DND-41 (cell line): ENCODE measurements around the gene MIP.
"Not testable (repeated sequence)": the region's sequence is repeated elsewhere in the genome, so short reads cannot be mapped to it uniquely, and the experiment has no call there.

Experiments
- ATAC-seq: fragments of 200-7000 bp; cut with Tn5 transposase; 3 replicates; pipeline ENCODE4 v1.9.1; 2021; ENCODE audit warnings: low read depth; ENCODE audit not compliant: insufficient read depth
- DNase-seq: peaks from one replicate; pipeline ENCODE4 v3.0.0-alpha.2; 2020
- H2AFZ ChIP-seq: 2 replicates; pipeline ENCODE4 v1.6.0; 2012; ENCODE audit warnings: low read depth, low read length
- H3K27ac ChIP-seq: 2 replicates; pipeline ENCODE4 v1.5.1; 2012; ENCODE audit warnings: low read length, inconsistent platforms
- H3K27me3 ChIP-seq: fragments of 200-600 bp; sonication (generic); 2 replicates; pipeline ENCODE4 v1.6.0; 2012; ENCODE audit warnings: low read length, mild to moderate bottlenecking, inconsistent platforms; ENCODE audit not compliant: insufficient read depth, poor library complexity
- H3K36me3 ChIP-seq: 2 replicates; pipeline ENCODE4 v1.5.1; 2012; ENCODE audit warnings: low read length, inconsistent platforms; ENCODE audit not compliant: insufficient read depth
- H3K4me1 ChIP-seq: 2 replicates; pipeline ENCODE4 v1.5.1; 2012; ENCODE audit warnings: mild to moderate bottlenecking, low read length; ENCODE audit not compliant: insufficient read depth
- H3K4me2 ChIP-seq: 2 replicates; pipeline ENCODE4 v1.6.0; 2012; ENCODE audit warnings: mild to moderate bottlenecking, moderate library complexity, low read length, inconsistent platforms; ENCODE audit not compliant: insufficient read depth
- H3K4me3 ChIP-seq, 2 experiments: fragments of 200-600 bp in 1 of 2; shearing (Covaris generic) in 1 of 2; 2 replicates each; pipeline ENCODE4 v1.5.1; 2012 to 2016; ENCODE audit warnings: inconsistent platforms in 2 of 2, low read length in 2 of 2, mild to moderate bottlenecking in 2 of 2, low read depth in 1 of 2, moderate library complexity in 1 of 2
- H3K79me2 ChIP-seq: 2 replicates; pipeline ENCODE4 v1.6.0; 2012; ENCODE audit warnings: low read length, inconsistent platforms; ENCODE audit not compliant: insufficient read depth
- H3K9ac ChIP-seq: 2 replicates; pipeline ENCODE4 v1.6.0; 2012; ENCODE audit warnings: low read depth, mild to moderate bottlenecking, inconsistent platforms, low read length, moderate library complexity
- H3K9me3 ChIP-seq: 2 replicates; pipeline ENCODE4 v1.5.1; 2012; ENCODE audit warnings: low read length, moderate library complexity, mild to moderate bottlenecking, inconsistent platforms; ENCODE audit not compliant: insufficient read depth, severe bottlenecking
- H4K20me1 ChIP-seq: 2 replicates; pipeline ENCODE4 v1.6.0; 2012; ENCODE audit warnings: low read length; ENCODE audit not compliant: insufficient read depth
- EZH2 ChIP-seq: IDR thresholded peaks from 3 replicates; pipeline ENCODE4 v1.6.1; 2012; ENCODE audit warnings: borderline replicate concordance, low read depth, mild to moderate bottlenecking, moderate library complexity, low read length, inconsistent platforms; ENCODE audit not compliant: severe bottlenecking
- TF ChIP-seq, protein P1 (sequence below): IDR thresholded peaks from 2 replicates; pipeline ENCODE4 v1.5.1; 2012; ENCODE audit warnings: borderline replicate concordance, low read length, moderate library complexity, mild to moderate bottlenecking; ENCODE audit not compliant: poor library complexity, severe bottlenecking; ENCODE audit errors: extremely low read depth

MIP gene

DNA sequence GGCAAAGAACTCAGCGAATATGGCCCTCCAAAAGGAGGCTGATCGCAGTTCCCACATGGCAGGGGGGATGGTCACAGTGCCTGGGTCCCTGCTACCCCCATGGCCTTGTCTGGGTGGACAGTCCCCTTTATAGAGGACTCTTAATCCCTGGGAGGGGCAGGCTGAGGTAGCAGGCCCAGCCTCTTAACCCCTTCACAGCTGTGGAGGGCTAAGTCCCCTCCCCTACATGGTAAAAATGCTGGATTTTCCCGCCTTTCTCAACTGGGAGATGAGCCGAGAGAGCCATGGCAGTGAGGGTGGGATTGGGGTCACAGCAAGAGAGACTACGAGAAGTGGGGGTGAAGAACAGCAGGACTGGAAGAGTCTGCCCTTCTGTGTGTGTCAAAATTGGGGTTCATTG is at the start of gene MIP:
Gene MIP (minus strand): TSS at position 101 of the 400 bp plus-strand sequence. CDS start 44 bp downstream, at position 57.
- no peak for TF ChIP-seq EZH2
- TF ChIP-seq, protein P1, sequence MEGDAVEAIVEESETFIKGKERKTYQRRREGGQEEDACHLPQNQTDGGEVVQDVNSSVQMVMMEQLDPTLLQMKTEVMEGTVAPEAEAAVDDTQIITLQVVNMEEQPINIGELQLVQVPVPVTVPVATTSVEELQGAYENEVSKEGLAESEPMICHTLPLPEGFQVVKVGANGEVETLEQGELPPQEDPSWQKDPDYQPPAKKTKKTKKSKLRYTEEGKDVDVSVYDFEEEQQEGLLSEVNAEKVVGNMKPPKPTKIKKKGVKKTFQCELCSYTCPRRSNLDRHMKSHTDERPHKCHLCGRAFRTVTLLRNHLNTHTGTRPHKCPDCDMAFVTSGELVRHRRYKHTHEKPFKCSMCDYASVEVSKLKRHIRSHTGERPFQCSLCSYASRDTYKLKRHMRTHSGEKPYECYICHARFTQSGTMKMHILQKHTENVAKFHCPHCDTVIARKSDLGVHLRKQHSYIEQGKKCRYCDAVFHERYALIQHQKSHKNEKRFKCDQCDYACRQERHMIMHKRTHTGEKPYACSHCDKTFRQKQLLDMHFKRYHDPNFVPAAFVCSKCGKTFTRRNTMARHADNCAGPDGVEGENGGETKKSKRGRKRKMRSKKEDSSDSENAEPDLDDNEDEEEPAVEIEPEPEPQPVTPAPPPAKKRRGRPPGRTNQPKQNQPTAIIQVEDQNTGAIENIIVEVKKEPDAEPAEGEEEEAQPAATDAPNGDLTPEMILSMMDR = no peak
- Histone ChIP-seq H4K20me1 (no peaks in the 10 kb centered on the region), H3K4me2 (no peak within 1 kb of the TSS), H3K4me3 (no peak within 1 kb of the TSS), H3K9ac (no peak within 1 kb of the TSS), H2AFZ (no peak within 1 kb of the TSS), H3K27ac (no peak within 1 kb of the TSS), H3K36me3 (no peaks in the 10 kb centered on the region), H3K9me3 (no peaks in the 10 kb centered on the region), H3K79me2 (no peaks in the 10 kb centered on the region), H3K27me3 (no peaks in the 10 kb centered on the region), H3K4me1 (peaks cover 7% of the 10 kb centered on the region)
- ATAC-seq (no peak), DNase-seq (no peak)

DNA sequence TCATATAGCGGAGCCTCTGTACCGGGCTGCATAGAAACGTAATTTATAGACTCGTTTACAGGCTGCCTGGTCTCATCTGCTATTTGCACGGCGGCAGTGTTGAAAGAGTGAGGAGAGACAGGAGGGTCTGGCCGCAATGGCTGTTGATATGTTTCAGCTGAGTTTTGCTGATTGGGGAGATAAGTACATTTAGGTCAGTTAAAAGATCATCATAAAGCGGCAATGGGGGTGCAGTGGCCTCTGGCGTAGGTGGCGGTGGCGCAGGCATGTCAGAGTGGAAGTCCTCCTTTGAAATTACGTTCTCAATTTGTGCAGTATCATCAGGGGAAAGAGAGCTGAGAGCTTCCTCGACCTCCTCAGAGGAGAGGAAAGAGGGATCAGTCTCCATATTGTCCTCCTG is 45.4 kb upstream of the MIP start:
- H3K27ac ChIP-seq, H2AFZ ChIP-seq, ATAC-seq, H3K4me3 ChIP-seq, DNase-seq, H3K27me3 ChIP-seq, H4K20me1 ChIP-seq, H3K4me1 ChIP-seq, H3K4me2 ChIP-seq, H3K9ac ChIP-seq, H3K9me3 ChIP-seq, H3K36me3 ChIP-seq, H3K79me2 ChIP-seq: not testable (repeated sequence)

DNA sequence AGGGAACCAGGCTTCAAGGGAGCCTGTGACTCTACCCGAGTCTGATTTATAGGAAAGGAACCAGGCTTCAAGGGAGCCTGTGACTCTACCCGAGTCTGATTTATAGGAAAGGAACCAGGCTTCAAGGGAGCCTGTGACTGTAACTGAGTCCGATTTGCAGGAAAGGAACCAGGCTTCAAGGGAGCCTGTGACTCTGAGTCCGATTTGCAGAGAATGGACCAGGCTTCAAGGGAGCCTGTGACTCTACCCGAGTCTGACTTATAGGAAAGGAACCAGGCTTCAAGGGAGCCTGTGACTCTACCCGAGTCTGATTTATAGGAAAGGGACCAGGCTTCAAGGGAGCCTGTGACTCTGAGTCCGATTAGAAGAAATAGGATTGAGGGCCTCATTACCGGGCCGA is 45.0 kb upstream of the MIP start:
- H3K4me2 ChIP-seq, DNase-seq, ATAC-seq, H3K79me2 ChIP-seq, H3K36me3 ChIP-seq, H3K4me1 ChIP-seq, H2AFZ ChIP-seq, H3K9me3 ChIP-seq, H3K9ac ChIP-seq, H3K4me3 ChIP-seq, H3K27me3 ChIP-seq, H3K27ac ChIP-seq, H4K20me1 ChIP-seq: not testable (repeated sequence)

DNA sequence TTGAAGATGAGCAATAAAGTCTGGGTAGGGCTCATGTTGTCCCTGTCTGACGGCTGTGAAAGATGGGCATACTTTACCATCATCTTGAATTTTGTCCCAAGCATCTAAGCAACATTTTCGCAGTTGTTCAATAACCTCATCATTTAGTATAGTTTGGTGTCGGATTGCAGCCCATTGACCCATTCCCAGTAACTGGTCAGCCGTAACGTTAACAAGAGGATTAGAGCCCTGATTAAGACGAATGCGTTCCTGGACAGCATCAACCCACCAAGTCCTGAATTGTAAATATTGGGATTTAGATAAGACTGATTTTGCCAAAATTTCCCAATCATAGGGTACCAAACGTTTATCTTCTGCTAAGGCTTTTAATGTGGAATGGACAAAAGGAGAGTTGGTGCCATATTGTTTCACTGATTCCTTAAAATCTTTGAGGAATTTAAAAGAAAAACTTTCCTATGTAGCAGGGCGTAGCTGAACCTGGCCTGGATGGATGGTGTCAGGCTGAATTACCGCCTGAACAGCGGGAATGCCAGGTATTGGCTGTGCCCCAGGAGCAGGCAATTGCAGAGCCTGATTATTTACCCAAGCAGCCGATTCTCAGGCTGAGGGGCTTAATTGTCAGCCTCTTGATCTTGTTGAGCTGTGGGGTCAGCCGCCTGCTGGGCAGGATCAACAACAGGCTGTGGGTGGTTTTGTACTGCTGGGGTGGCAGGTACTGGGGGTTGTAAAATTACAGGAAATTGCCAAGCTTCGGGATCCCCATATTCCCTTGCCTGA is 43.9 kb upstream of the MIP start:
- H3K27me3 ChIP-seq, H3K4me1 ChIP-seq, H3K4me2 ChIP-seq, H3K9me3 ChIP-seq, H2AFZ ChIP-seq, H3K4me3 ChIP-seq, H4K20me1 ChIP-seq, H3K36me3 ChIP-seq, DNase-seq, ATAC-seq, H3K9ac ChIP-seq, H3K27ac ChIP-seq, H3K79me2 ChIP-seq: not testable (repeated sequence)

DNA sequence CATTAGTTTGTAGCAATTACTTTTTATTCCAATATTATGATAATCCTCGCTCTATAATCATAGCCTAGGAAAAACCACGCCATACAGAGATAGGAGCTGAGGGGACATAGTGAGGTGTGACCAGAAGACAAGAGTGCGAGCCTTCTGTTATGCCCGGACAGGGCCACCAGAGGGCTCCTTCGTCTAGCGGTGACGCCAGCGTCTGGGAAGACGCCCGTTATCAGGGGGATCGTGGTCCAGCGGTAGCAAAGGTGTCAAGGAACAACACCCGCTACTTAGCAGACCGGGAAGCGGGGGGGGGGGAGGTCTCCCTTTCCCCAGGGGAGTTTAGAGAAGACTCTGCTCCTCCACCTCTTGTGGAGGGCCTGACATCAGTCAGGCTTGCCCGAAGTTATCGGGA is 42.2 kb upstream of the MIP start:
- not testable (repeated sequence) for H3K4me1 ChIP-seq, H3K9ac ChIP-seq, H3K79me2 ChIP-seq, H2AFZ ChIP-seq, H3K9me3 ChIP-seq, H3K27me3 ChIP-seq, H3K36me3 ChIP-seq, H4K20me1 ChIP-seq, H3K4me3 ChIP-seq, ATAC-seq, H3K27ac ChIP-seq
- H3K4me2 ChIP-seq = peak overlapping the region; percentile 44; the same call in 1 of the 2 replicates
- TF ChIP-seq, protein P1 = peak; percentile 45
- peak; percentile 60 for DNase-seq

DNA sequence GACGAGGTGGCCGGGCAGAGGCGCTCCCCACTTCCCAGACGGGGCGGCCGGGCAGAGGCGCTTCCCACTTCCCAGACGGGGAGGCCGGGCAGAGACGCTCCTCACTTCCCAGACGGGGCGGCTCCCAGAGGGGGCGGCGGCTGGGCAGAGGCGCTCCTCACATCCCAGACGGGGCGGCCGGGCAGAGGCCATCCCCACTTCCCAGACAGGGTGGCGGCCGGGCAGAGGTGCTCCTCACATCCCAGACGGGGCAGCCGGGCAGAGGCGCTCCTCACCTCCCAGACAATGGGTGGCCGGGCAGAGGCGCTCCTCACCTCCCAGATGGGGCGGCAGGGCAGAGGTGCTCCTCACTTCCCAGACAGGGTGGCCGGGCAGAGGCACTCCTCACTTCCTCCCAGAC is 40.0 kb upstream of the MIP start:
- not testable (repeated sequence) for H3K27me3 ChIP-seq, H3K4me2 ChIP-seq, H3K79me2 ChIP-seq, H3K27ac ChIP-seq, DNase-seq, ATAC-seq, H3K4me1 ChIP-seq, H3K9me3 ChIP-seq, H3K4me3 ChIP-seq, H2AFZ ChIP-seq, H3K9ac ChIP-seq, H4K20me1 ChIP-seq, H3K36me3 ChIP-seq

DNA sequence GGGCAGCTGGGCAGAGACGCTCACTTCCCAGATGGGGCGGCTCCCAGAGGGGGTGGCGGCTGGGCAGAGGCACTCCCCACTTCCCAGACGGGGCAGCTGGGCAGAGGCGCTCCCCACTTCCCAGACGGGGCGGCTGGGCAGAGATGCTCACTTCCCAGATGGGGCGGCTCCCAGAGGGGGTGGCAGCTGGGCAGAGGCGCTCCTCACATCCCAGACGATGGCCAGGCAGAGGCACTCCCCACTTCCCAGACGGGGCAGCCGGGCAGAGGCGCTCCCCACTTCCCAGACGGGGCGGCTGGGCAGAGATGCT is 39.6 kb upstream of the MIP start:
- not testable (repeated sequence) for H3K9ac ChIP-seq, H3K9me3 ChIP-seq, H3K4me2 ChIP-seq, H3K4me1 ChIP-seq, H3K4me3 ChIP-seq, H3K79me2 ChIP-seq, ATAC-seq, H3K27me3 ChIP-seq, H2AFZ ChIP-seq, DNase-seq, H3K27ac ChIP-seq, H3K36me3 ChIP-seq, H4K20me1 ChIP-seq
